Endothelial cell of umbilical vein (primary cell): ENCODE data around the gene FKBP2. TPM values are rescaled to one million over a fixed set of nuclear protein-coding genes. Genes with fewer than 3 reads are reported as not detected.

Experiments used
- BruUV-seq: library from RNA; stranded (reverse); fragments of 400-500 nt; replicated peaks from 2 replicates; lab custom pipeline; 2021; lab: Mats Ljungman, UMichigan
- CTCF ChIA-PET: fragments of 300-600, 350-600 bp; sonication (Branson Sonifier 250); formaldehyde crosslinking; loops from one replicate; lab custom pipeline; 2021; ENCODE audit warnings: antibody characterized with exemption, inconsistent platforms; lab: Charles Lee
- POLR2A ChIA-PET: fragments of 300-600, 350-600 bp; sonication (Branson Sonifier 250); formaldehyde crosslinking; loops from one replicate; lab custom pipeline; 2021; ENCODE audit warnings: antibody characterized with exemption, inconsistent platforms; lab: Charles Lee
- DNase-seq: peaks from one replicate; pipeline ENCODE4 v3.0.0-alpha.2; 2011; ENCODE audit warnings: low read depth, low spot score
- FAIRE-seq: peaks from 2 replicates; lab custom pipeline; 2011; peaks lifted over from hg19 to GRCh38; lab: Jason Lieb, UNC
- H2AFZ ChIP-seq: 2 replicates; pipeline ENCODE4 v1.6.0; 2012; ENCODE audit warnings: low read depth, low read length, control low read depth, inconsistent platforms
- H3K27ac ChIP-seq: 2 replicates; pipeline ENCODE4 v1.5.1; 2011; ENCODE audit warnings: low read depth, mild to moderate bottlenecking, control low read depth, low read length, moderate library complexity; ENCODE audit not compliant: insufficient read depth
- H3K27me3 ChIP-seq, 2 experiments: 2 replicates each; pipeline versions ENCODE4 v1.6.0 to v1.6.1; 2011; ENCODE audit warnings: low read length in 2 of 2, mixed read lengths in 1 of 2; ENCODE audit not compliant: control insufficient read depth in 2 of 2, insufficient read depth in 2 of 2
- H3K36me3 ChIP-seq, 2 experiments: 2 replicates in 1 of 2; 3 replicates in 1 of 2; pipeline ENCODE4 v1.5.1; 2011; ENCODE audit warnings: low read length in 2 of 2, mild to moderate bottlenecking in 1 of 2, moderate library complexity in 1 of 2; ENCODE audit not compliant: control insufficient read depth in 2 of 2, insufficient read depth in 2 of 2; ENCODE audit errors: extremely low read depth in 1 of 2
- H3K4me1 ChIP-seq: 3 replicates; pipeline ENCODE4 v1.5.1; 2011; ENCODE audit warnings: mild to moderate bottlenecking, low read length; ENCODE audit not compliant: control insufficient read depth, insufficient read depth; ENCODE audit errors: extremely low read depth
- H3K4me2 ChIP-seq: 2 replicates; pipeline ENCODE4 v1.6.1; 2011; ENCODE audit warnings: low read length, control low read depth, mixed read lengths; ENCODE audit not compliant: insufficient read depth
- H3K4me3 ChIP-seq, 3 experiments: fragments of 200-600 bp in 1 of 3; sonication (generic), shearing (Covaris generic) in 1 of 3; replicated peaks in 1 of 3; 2 replicates each; pipeline ENCODE4 v1.5.1; 2011 to 2016; ENCODE audit warnings: control low read depth in 3 of 3, low read length in 3 of 3, mild to moderate bottlenecking in 2 of 3, inconsistent platforms in 1 of 3, low read depth in 1 of 3, moderate library complexity in 1 of 3; ENCODE audit not compliant: insufficient read depth in 1 of 3
- H3K79me2 ChIP-seq: 2 replicates; pipeline ENCODE4 v1.6.0; 2012; ENCODE audit warnings: low read length, inconsistent platforms; ENCODE audit not compliant: control insufficient read depth, insufficient read depth
- H3K9ac ChIP-seq: replicated peaks from 2 replicates; pipeline ENCODE3; 2011; ENCODE audit warnings: low read length, control low read depth; ENCODE audit not compliant: insufficient read depth; ENCODE audit errors: extremely low read depth
- H3K9me1 ChIP-seq: replicated peaks from 3 replicates; pipeline ENCODE4 v1.6.0; 2011; ENCODE audit warnings: mild to moderate bottlenecking, low read length; ENCODE audit not compliant: control insufficient read depth, insufficient read depth; ENCODE audit errors: extremely low read depth
- H3K9me3 ChIP-seq: replicated peaks from 2 replicates; pipeline ENCODE4 v1.5.1; 2012; ENCODE audit warnings: low read length, inconsistent platforms; ENCODE audit not compliant: control insufficient read depth, insufficient read depth
- H4K20me1 ChIP-seq: replicated peaks from 2 replicates; pipeline ENCODE3; 2011; ENCODE audit warnings: mild to moderate bottlenecking, low read length; ENCODE audit not compliant: control insufficient read depth, insufficient read depth; ENCODE audit errors: extremely low read depth
- EZH2 ChIP-seq: IDR thresholded peaks from 2 replicates; pipeline ENCODE4 v1.6.1; 2012; ENCODE audit warnings: borderline replicate concordance, low read depth, mild to moderate bottlenecking, moderate library complexity, low read length, inconsistent platforms; ENCODE audit not compliant: severe bottlenecking
- GATA2 ChIP-seq: IDR thresholded peaks from 2 replicates; pipeline ENCODE4 v1.7.0; 2011; ENCODE audit warnings: low read depth, mild to moderate bottlenecking, moderate library complexity, mixed read lengths, low read length; ENCODE audit not compliant: insufficient read length, insufficient read depth
- JUN ChIP-seq: IDR thresholded peaks from 2 replicates; pipeline ENCODE4 v1.6.1; 2011; ENCODE audit warnings: borderline replicate concordance, low read depth; ENCODE audit not compliant: insufficient read length, insufficient read depth
- MYC ChIP-seq: IDR thresholded peaks from one replicate; pipeline ENCODE4 v1.6.1; 2011; ENCODE audit warnings: mild to moderate bottlenecking, low read depth, low read length
- POLR2AphosphoS5 ChIP-seq: IDR thresholded peaks from 2 replicates; pipeline ENCODE4 v1.6.1; 2012; ENCODE audit warnings: low read depth, mild to moderate bottlenecking, control low read depth, low read length, moderate library complexity; ENCODE audit not compliant: insufficient read depth
- dilution Hi-C: fragments of 300-500 bp; cut with MboI; formaldehyde crosslinking; loops from one replicate; pipeline ENCODE4 v1.15.0; 2019; ENCODE audit warnings: low sequenced_read_pairs; ENCODE audit not compliant: extremely low pct_ligation_motif_present
- intact Hi-C: fragments of 100-400 bp; cut with micrococcal nuclease; formaldehyde crosslinking; loops from one replicate; pipeline ENCODE4 v1.10.0; 2022
- polyA plus RNA-seq, 4 experiments: library from polyadenylated mRNA; depleted of rRNA in 3 of 4; stranded (reverse) in 3 of 4; unstranded in 1 of 4; fragments of >200 nt; gene quantifications; 2 replicates each; pipeline versions ENCODE4 v1.2.1 to v1.2.3, GENCODE V29; 2011 to 2012; ENCODE audit warnings: missing spikeins in 1 of 4
- total RNA-seq: library from RNA; stranded (reverse); gene quantifications from 2 replicates; pipeline ENCODE4 v1.2.3, GENCODE V29; 2021
- TF ChIP-seq, protein P1 (sequence below): IDR thresholded peaks from 2 replicates; pipeline ENCODE4 v1.6.1; 2011; ENCODE audit not compliant: insufficient read depth, insufficient read length

FKBP2 gene
- total and polyA plus RNA-seq, 2 donors (not counting 3 experiments of a cell fraction or from before 2014, with no cell fraction given), result 48.5 to 74.4 TPM

DNA sequence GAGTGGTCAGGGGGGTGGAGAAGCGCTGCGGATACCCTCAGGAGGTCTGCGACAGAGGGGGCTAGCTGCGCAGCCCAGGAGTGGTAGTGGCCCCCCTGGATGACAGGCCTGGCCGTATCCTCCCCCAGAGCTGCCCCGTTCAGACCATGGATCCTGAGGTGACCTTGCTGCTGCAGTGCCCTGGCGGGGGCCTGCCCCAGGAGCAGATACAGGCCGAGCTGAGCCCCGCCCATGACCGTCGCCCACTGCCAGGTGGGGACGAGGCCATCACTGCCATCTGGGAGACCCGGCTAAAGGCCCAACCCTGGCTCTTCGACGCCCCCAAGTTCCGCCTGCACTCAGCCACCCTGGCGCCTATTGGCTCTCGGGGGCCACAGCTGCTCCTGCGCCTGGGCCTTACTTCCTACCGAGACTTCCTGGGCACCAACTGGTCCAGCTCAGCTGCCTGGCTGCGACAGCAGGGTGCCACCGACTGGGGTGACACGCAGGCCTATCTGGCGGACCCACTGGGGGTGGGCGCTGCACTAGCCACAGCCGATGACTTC, 14.3 kb upstream of the FKBP2 start:
- intact Hi-C loops, result loop anchor here (1.0 kb wide), 3 partner anchors 15 to 45 kb away; partner anchors contain the start of gene FKBP2
- no peak for TF ChIP-seq JUN
- no peak for TF ChIP-seq MYC
- TF ChIP-seq EZH2, result no peak
- TF ChIP-seq POLR2AphosphoS5, result no peak
- no peak for TF ChIP-seq GATA2
- TF ChIP-seq, protein P1, sequence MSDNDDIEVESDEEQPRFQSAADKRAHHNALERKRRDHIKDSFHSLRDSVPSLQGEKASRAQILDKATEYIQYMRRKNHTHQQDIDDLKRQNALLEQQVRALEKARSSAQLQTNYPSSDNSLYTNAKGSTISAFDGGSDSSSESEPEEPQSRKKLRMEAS, result no peak
- no peaks in the 10 kb centered on the region for H4K20me1 ChIP-seq
- CTCF ChIA-PET, result interaction anchor here (1.5 to 3.2 kb wide), 7 partner anchors 10 to 128 kb away, joined by 3 to 35 read pairs (median 6); partner anchors contain the start of genes CATSPERZ, ESRRA and FERMT3
- DNase-seq (no peak), FAIRE-seq (peak; percentile 48)
- H3K4me1 ChIP-seq, result peaks cover 16% of the 10 kb centered on the region
- no peaks in the 10 kb centered on the region for H3K27me3 ChIP-seq
- POLR2A ChIA-PET, result interaction anchor here (0.9 to 1.2 kb wide), 5 partner anchors 12 to 91 kb away, joined by 3 to 12 read pairs (median 4); partner anchors contain the start of genes FKBP2 and PRDX5
- peaks cover 0 to 4% of the 10 kb centered on the region in 2 experiments for H3K36me3 ChIP-seq
- H3K9me3 ChIP-seq, result no peaks in the 10 kb centered on the region
- H3K4me3 ChIP-seq, result peak overlapping the region; percentile 62 to 70 (median 66)
- dilution Hi-C loops, result no loop called here
- BruUV-seq, result TSS peak; percentile 19
- H3K27ac ChIP-seq, result peak overlapping the region; percentile 55
- H3K79me2 ChIP-seq, result peaks cover 8% of the 10 kb centered on the region
- H3K4me2 ChIP-seq, result peak overlapping the region; percentile 73
- H3K9me1 ChIP-seq, result no peaks in the 10 kb centered on the region
- peak overlapping the region; percentile 56 for H3K9ac ChIP-seq
- H2AFZ ChIP-seq, result peak overlapping the region; percentile 52
